LNCaP clone FGC (cell line): ENCODE data around the gene ZNF333.
"Not testable (repeated sequence)": the region's sequence is repeated elsewhere in the genome, so short reads cannot be mapped to it uniquely, and the experiment has no call there.

Experiments used
- DNase-seq: peaks from one replicate; pipeline ENCODE4 v3.0.0-alpha.2; 2011; ENCODE audit warnings: low read depth
- H3K4me3 ChIP-seq: 2 replicates; pipeline ENCODE4 v1.5.1; 2011; ENCODE audit warnings: mild to moderate bottlenecking, low read depth, low read length, control low read depth
- CTCF ChIP-seq: IDR thresholded peaks from 2 replicates; pipeline ENCODE4 v1.5.1; 2012; ENCODE audit warnings: mild to moderate bottlenecking; ENCODE audit not compliant: control insufficient read depth, insufficient read depth; ENCODE audit errors: extremely low read depth

Gene ZNF333

DNA sequence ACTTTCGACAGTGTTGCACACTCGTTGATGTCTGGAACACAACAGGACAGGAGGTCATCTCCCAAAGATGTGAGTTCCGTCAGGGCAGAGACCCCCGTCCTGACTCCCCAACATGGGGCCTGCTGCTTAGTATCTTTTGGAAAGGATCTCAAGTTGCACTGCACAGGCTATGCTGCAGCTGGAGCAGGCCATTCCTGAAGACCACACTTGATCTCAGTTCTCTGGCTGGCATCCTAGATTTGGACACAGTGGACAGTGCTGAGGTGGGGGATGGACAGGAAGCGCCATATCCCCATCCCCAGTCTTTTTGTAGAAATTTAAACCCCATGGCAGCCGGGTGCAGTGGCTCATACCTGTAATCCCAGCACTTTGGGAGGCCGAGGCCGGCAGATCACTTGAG is 82.6 kb downstream of the ZNF333 start:
- TF ChIP-seq CTCF = no peak
- DNase-seq = no peak
- H3K4me3 ChIP-seq = no peak overlapping the region

DNA sequence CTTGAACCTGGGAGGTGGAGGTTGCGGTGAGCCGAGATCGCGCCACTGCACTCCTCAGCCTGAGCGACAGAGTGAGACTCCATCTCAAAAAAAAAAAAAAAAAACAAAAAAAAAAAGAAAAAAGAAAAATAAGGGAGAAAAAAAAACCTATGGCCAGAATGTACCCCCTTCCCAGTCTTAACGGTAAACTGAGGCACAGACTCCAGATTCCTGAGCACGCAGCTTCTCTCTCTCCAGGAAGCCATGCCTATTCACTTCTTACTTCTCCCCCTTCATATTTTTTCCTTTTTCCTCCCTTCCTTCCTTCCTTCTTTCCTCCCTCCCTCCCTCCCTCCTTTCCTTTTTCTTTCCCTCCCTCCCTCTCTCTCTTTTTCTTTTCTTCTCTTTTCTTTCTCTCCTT is 83.1 kb downstream of the ZNF333 start:
- DNase-seq = no peak
- H3K4me3 ChIP-seq = no peak overlapping the region
- TF ChIP-seq CTCF = no peak

DNA sequence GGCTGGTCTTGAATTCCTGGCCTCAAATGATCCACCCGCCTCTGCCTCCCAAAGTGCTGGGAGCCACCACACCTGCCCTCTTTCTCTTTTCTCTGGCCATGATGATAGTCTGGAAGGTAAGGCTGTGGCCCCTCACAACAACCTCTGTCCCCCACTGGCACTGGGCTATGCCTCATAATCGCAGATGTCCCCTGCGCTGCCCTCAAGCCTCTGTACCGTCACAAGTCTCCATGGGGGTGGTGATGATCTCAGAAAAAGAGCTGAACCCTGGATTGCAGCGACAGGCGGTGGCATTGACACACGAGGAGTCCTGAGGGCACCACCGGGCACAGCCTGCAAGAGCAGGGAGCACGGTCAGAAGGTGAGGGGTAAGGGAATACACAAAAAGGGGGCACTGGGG is 83.9 kb downstream of the ZNF333 start:
- DNase-seq = not testable (repeated sequence)

GRCh38 chr19:14774373-14774772 is 84.5 kb downstream of the ZNF333 start:
- DNase-seq = no peak
- TF ChIP-seq CTCF = no peak
- no peak overlapping the region for H3K4me3 ChIP-seq

More for the DNA sequence above, 83.9 kb downstream of the ZNF333 start:
- H3K4me3 ChIP-seq = not testable (repeated sequence)

DNA sequence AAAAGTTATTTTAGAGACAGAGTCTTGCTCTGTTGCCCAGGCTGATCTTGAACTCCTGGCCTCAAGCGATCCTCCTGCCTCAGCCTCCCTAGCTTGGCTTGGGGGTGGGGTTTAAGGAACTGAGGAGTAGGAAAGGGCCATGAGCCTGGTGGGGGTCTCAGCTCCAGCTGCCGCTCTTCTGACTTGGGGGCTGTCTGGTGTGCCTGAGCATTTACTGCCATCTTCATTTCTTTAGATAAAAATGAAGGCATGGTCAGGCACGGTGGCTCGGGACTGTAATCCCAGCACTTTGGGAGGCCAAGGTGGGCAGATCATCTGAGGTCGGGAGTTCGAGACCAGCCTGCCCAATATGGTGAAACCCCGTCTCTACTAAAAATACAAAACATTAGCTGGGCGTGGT is 85.5 kb downstream of the ZNF333 start:
- DNase-seq, H3K4me3 ChIP-seq: not testable (repeated sequence)

- TF ChIP-seq CTCF = no peak
- DNase-seq = no peak
- H3K4me3 ChIP-seq = no peak overlapping the region
These were observed 86.2 kb downstream of the ZNF333 start for GRCh38 chr19:14775869-14776586.

GRCh38 chr19:14777645-14778044 is 87.8 kb downstream of the ZNF333 start:
- DNase-seq, H3K4me3 ChIP-seq: not testable (repeated sequence)

GRCh38 chr19:14778110-14778845 is 88.4 kb downstream of the ZNF333 start, which contains the start of gene ADGRE2:
TSS of gene ADGRE2 (minus strand) at chr19:14778560. CDS start at chr19:14776756, 1,804 bp downstream.
- not testable (repeated sequence) for DNase-seq, H3K4me3 ChIP-seq

- TF ChIP-seq CTCF = no peak
- DNase-seq = no peak
- H3K4me3 ChIP-seq = no peak overlapping the region
These were observed 89.3 kb downstream of the ZNF333 start for GRCh38 chr19:14779151-14779550.

DNA sequence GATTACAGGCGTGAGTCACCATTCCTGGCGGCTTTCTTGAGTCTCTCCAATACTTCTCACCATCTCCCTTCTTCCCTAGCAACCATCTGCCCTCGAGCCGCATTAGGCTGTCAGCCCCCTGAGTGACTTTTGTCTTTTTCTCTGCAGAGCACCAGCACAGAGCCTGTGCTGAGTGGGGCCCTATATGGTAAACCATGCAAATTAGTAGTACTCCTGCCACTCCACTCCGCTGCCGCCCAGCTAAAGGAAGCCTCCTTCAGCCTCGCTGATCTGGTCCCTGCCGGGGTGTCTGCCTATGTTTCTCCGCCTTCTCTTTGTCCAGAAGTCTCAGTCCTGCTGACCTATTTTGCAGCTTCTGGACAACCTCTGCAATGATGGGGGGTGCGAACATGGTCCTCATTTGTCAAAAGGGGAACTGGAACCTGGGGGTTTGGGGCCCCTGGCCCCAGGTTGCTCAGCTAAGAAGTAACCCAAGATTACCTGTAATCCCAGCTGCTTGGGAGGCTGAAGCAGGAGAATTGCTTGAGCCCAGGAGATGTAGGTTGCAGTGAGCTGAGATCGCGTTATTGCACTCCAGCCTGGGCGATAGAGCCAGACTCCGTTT is 90.9 kb downstream of the ZNF333 start:
- not testable (repeated sequence) for DNase-seq

DNA sequence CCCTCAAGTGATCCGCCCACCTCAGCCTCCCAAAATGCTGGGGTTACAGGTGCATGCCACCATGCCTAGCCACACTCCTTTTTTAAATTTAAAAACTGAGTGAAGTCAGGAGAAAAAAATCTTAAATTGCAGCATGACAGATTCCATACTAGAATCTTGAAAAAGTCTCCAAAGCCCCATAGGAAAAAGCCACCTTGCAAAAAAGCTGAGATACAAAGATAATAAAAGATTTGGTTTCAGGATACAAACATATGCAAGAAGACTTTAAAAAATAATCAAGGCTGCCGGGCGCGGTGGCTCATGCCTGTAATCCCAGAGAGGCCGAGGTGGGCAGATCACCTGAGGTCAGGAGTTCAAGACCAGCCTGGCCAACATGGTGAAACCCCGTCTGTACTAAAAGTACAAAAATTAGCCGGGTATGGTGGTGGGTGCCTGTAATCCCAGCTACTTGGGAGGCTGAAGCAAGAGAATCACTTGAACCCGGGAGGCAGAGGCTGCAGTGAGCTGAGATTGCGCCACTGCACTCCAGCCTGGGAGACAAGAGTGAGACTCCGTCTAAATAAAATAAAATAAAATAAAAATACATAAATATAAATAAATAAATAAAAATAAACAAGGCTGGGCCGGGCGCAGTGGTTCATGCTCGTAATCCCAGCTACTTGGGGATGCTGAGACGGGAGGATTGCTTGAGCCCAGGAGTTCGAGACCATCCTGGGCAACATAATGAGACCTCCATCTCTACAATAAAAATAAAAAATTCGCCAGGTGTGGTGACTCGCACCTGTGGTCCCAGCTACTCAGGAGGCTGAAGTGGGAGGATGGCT is 92.1 kb downstream of the ZNF333 start:
- DNase-seq = not testable (repeated sequence)

More for the DNA sequence above, 90.9 kb downstream of the ZNF333 start:
- H3K4me3 ChIP-seq = not testable (repeated sequence)

More for the DNA sequence above, 92.1 kb downstream of the ZNF333 start:
- H3K4me3 ChIP-seq = not testable (repeated sequence)
